Neural progenitor cell (in vitro differentiated cells): ENCODE data around the gene RASA1. TPM values are rescaled to one million over a fixed set of nuclear protein-coding genes. Genes with fewer than 3 reads are reported as not detected.

Experiments
- DNase-seq: peaks from one replicate; pipeline ENCODE4 v3.0.0-alpha.2; 2016; ENCODE audit warnings: low spot score
- H2AFZ ChIP-seq: fragments of 200-600 bp; sonication (generic); replicated peaks from 2 replicates; pipeline ENCODE4 v1.6.1; 2016; ENCODE audit warnings: antibody characterized with exemption
- H3F3A ChIP-seq: fragments of 200-600 bp; sonication (generic); 2 replicates; pipeline ENCODE4 v1.6.1; 2016; ENCODE audit warnings: antibody characterized with exemption, low read depth
- H3K27ac ChIP-seq: fragments of 200-600 bp; sonication (generic); 2 replicates; pipeline ENCODE4 v1.5.1; 2016; ENCODE audit warnings: mild to moderate bottlenecking
- H3K27me3 ChIP-seq: fragments of 200-600 bp; sonication (generic); 2 replicates; pipeline ENCODE4 v1.6.1; 2016; ENCODE audit warnings: mild to moderate bottlenecking, moderate library complexity
- H3K36me3 ChIP-seq: fragments of 200-600 bp; sonication (generic); 2 replicates; pipeline ENCODE4 v1.5.1; 2016
- H3K4me1 ChIP-seq: fragments of 200-600 bp; sonication (generic); 2 replicates; pipeline ENCODE4 v1.6.1; 2016; ENCODE audit warnings: mixed run types
- H3K4me2 ChIP-seq: fragments of 200-600 bp; sonication (generic); 2 replicates; pipeline ENCODE4 v1.6.1; 2016
- H3K4me3 ChIP-seq: fragments of 200-600 bp; sonication (generic); 2 replicates; pipeline ENCODE4 v1.5.1; 2016
- H3K79me2 ChIP-seq: fragments of 200-600 bp; sonication (generic); 2 replicates; pipeline ENCODE4 v1.6.1; 2016; ENCODE audit warnings: low read depth
- H3K9ac ChIP-seq: fragments of 200-600 bp; sonication (generic); 2 replicates; pipeline ENCODE4 v1.6.1; 2016
- H3K9me3 ChIP-seq: fragments of 200-600 bp; sonication (generic); 2 replicates; pipeline ENCODE4 v1.5.1; 2016; ENCODE audit warnings: low read depth
- H4K20me1 ChIP-seq: fragments of 200-600 bp; sonication (generic); 2 replicates; pipeline ENCODE4 v1.6.1; 2016; ENCODE audit warnings: low read depth
- H3K27ac Mint-ChIP-seq: 3 replicates; pipeline ENCODE4 v1.8.0; 2021; ENCODE audit warnings: mixed read lengths
- H3K27me3 Mint-ChIP-seq: 2 replicates; pipeline ENCODE4 v1.8.0; 2022; ENCODE audit warnings: low read depth, mild to moderate bottlenecking, inconsistent platforms, moderate library complexity, mixed read lengths; ENCODE audit not compliant: insufficient read depth
- H3K36me3 Mint-ChIP-seq: 3 replicates; pipeline ENCODE4 v1.8.0; 2021; ENCODE audit warnings: mixed read lengths
- H3K4me1 Mint-ChIP-seq: 3 replicates; pipeline ENCODE4 v1.8.0; 2021; ENCODE audit warnings: mixed read lengths
- H3K4me3 Mint-ChIP-seq: 3 replicates; pipeline ENCODE4 v1.8.0; 2021; ENCODE audit warnings: mild to moderate bottlenecking, moderate library complexity, mixed read lengths
- H3K9me3 Mint-ChIP-seq: 3 replicates; pipeline ENCODE4 v1.8.0; 2020; ENCODE audit warnings: mixed read lengths
- CTCF ChIP-seq: fragments of 200-600 bp; sonication (generic); IDR thresholded peaks from 2 replicates; pipeline ENCODE4 v1.5.1; 2017; ENCODE audit warnings: antibody characterized with exemption, mild to moderate bottlenecking
- EZH2 ChIP-seq: fragments of 200-600 bp; sonication (generic); IDR thresholded peaks from 2 replicates; pipeline ENCODE4 v1.6.1; 2017; ENCODE audit warnings: antibody characterized with exemption, mild to moderate bottlenecking, moderate library complexity
- EZH2phosphoT487 ChIP-seq: fragments of 200-600 bp; sonication (generic); IDR thresholded peaks from 2 replicates; pipeline ENCODE4 v1.6.1; 2017; ENCODE audit warnings: antibody characterized with exemption
- total RNA-seq: library from RNA; depleted of rRNA; stranded (reverse); fragments of >200 nt; gene quantifications from 2 replicates; pipeline ENCODE4 v1.2.3, GENCODE V29; 2015; ENCODE audit warnings: low replicate concordance

The RASA1 gene
- total RNA-seq, 1 donor from 2014 or later: 60.9 TPM

- no peaks in the 10 kb centered on the region for H3K27me3 ChIP-seq
- H3K9me3 ChIP-seq: no peaks in the 10 kb centered on the region
- no peak overlapping the region for H3K27ac ChIP-seq
- no peaks in the 10 kb centered on the region for H3K27me3 Mint-ChIP-seq
- no peak overlapping the region for H3K4me3 Mint-ChIP-seq
- peaks cover 2% of the 10 kb centered on the region for H3K4me1 Mint-ChIP-seq
- H3K36me3 ChIP-seq: peaks cover 28% of the 10 kb centered on the region
- no peak overlapping the region for H2AFZ ChIP-seq
- no peaks in the 10 kb centered on the region for H3F3A ChIP-seq
- H3K9ac ChIP-seq: no peak overlapping the region
- DNase-seq: peak; percentile 15
- H3K9me3 Mint-ChIP-seq: no peaks in the 10 kb centered on the region
- no peak overlapping the region for H3K4me3 ChIP-seq
- TF ChIP-seq EZH2 (no peak), CTCF (peak; percentile 70)
- H3K36me3 Mint-ChIP-seq: peaks cover 26% of the 10 kb centered on the region
- no peaks in the 10 kb centered on the region for H3K79me2 ChIP-seq
- no peaks in the 10 kb centered on the region for H4K20me1 ChIP-seq
- no peak overlapping the region for H3K27ac Mint-ChIP-seq
- H3K4me2 ChIP-seq: no peak overlapping the region
- H3K4me1 ChIP-seq: no peaks in the 10 kb centered on the region
Measured at GRCh38 chr5:87400305-87400899, 132.7 kb downstream of the RASA1 start.

- no peaks in the 10 kb centered on the region for H3F3A ChIP-seq
- no peak overlapping the region for H3K27ac ChIP-seq
- no peak for DNase-seq
- H3K4me3 Mint-ChIP-seq: no peak overlapping the region
- H3K27me3 ChIP-seq: no peaks in the 10 kb centered on the region
- no peak overlapping the region for H3K9ac ChIP-seq
- peaks cover 2% of the 10 kb centered on the region for H3K4me1 Mint-ChIP-seq
- H3K79me2 ChIP-seq: no peaks in the 10 kb centered on the region
- H3K4me2 ChIP-seq: no peak overlapping the region
- no peak for TF ChIP-seq EZH2
- no peaks in the 10 kb centered on the region for H3K9me3 Mint-ChIP-seq
- H3K9me3 ChIP-seq: no peaks in the 10 kb centered on the region
- no peak overlapping the region for H2AFZ ChIP-seq
- peaks cover 28% of the 10 kb centered on the region for H3K36me3 ChIP-seq
- H3K27me3 Mint-ChIP-seq: no peaks in the 10 kb centered on the region
- no peaks in the 10 kb centered on the region for H4K20me1 ChIP-seq
- peaks cover 28% of the 10 kb centered on the region for H3K36me3 Mint-ChIP-seq
- no peak overlapping the region for H3K27ac Mint-ChIP-seq
- no peaks in the 10 kb centered on the region for H3K4me1 ChIP-seq
- H3K4me3 ChIP-seq: no peak overlapping the region
Measured at GRCh38 chr5:87401626-87402025, 133.9 kb downstream of the RASA1 start.

- H3K9me3 Mint-ChIP-seq: no peaks in the 10 kb centered on the region
- H3K36me3 Mint-ChIP-seq: peaks cover 37% of the 10 kb centered on the region
- peaks cover 2% of the 10 kb centered on the region for H3K4me1 Mint-ChIP-seq
- Histone ChIP-seq H4K20me1 (no peaks in the 10 kb centered on the region), H3F3A (no peaks in the 10 kb centered on the region), H3K27ac (no peak overlapping the region), H3K4me1 (no peaks in the 10 kb centered on the region), H2AFZ (no peak overlapping the region), H3K9ac (no peak overlapping the region), H3K36me3 (peaks cover 28% of the 10 kb centered on the region), H3K79me2 (no peaks in the 10 kb centered on the region), H3K4me3 (no peak overlapping the region), H3K27me3 (no peaks in the 10 kb centered on the region), H3K4me2 (no peak overlapping the region), H3K9me3 (no peaks in the 10 kb centered on the region)
- H3K4me3 Mint-ChIP-seq: no peak overlapping the region
- H3K27ac Mint-ChIP-seq: no peak overlapping the region
- H3K27me3 Mint-ChIP-seq: no peaks in the 10 kb centered on the region
- TF ChIP-seq CTCF: no peak
- DNase-seq: no peak
Measured at GRCh38 chr5:87403409-87403808, 135.7 kb downstream of the RASA1 start.

GRCh38 chr5:87403899-87404298 lies 136.2 kb downstream of the RASA1 start:
- Mint-ChIP-seq H3K4me1 (peaks cover under 1% of the 10 kb centered on the region), H3K27me3 (no peaks in the 10 kb centered on the region), H3K9me3 (no peaks in the 10 kb centered on the region), H3K36me3 (peaks cover 39% of the 10 kb centered on the region), H3K4me3 (no peak overlapping the region), H3K27ac (no peak overlapping the region)
- Histone ChIP-seq H3K9ac (no peak overlapping the region), H3K4me2 (no peak overlapping the region), H3K9me3 (no peaks in the 10 kb centered on the region), H3F3A (no peaks in the 10 kb centered on the region), H3K79me2 (peaks cover 3% of the 10 kb centered on the region), H3K27ac (no peak overlapping the region), H3K27me3 (no peaks in the 10 kb centered on the region), H2AFZ (no peak overlapping the region), H4K20me1 (no peaks in the 10 kb centered on the region), H3K36me3 (peaks cover 28% of the 10 kb centered on the region), H3K4me1 (no peaks in the 10 kb centered on the region), H3K4me3 (no peak overlapping the region)
- TF ChIP-seq EZH2phosphoT487: no peak
- no peak for TF ChIP-seq CTCF
- TF ChIP-seq EZH2: no peak
- no peak for DNase-seq
